Measurements from ENCODE around the gene PSMA5. TPM values are rescaled to one million over a fixed set of nuclear protein-coding genes. Genes with fewer than 3 reads are reported as not detected.

The PSMA5 gene
- total and polyA plus RNA-seq, 2 of the 13 experiments (the other 11 are each of a cell fraction or from before 2014, with no cell fraction given) = 140 to 169 TPM

DNA sequence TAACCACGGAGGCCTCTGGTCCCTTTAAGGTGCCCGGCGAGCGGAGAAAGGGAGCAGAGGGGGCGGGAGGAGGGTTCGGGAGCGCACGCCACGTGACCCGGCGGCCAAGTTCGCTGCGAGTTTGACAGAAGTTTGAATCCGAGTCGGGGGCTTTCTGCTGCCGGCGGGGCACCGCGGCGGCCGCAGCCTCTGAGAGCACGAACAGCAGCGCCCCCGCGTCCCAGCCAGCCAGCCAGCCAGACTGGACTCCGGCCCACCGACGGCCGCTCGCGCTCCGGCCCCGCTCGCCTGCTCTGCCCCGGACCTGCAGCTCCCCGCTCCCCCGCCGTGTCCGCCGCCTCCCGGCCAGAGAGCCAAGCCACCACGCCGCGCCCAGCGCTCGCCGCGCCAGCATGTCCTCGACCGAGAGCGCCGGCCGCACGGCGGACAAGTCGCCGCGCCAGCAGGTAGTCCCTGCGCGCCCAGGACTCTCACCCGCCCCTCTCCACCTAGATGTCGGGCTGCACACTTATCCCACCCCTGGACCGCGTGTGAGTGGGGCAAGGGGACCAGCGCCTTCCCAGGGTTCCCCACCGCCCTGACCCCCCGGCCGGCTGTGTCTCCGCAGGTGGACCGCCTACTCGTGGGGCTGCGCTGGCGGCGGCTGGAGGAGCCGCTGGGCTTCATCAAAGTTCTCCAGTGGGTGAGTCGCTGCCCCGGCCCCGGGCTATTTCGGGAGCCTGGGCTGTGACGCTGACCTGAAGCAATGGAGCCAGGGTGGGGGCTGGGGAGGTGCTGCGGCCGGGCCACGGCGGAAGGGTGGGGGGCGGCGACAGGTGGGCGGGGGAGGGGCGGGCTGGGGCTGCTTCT, 40.4 kb upstream of the PSMA5 start, which contains the start of gene SYPL2 (continued):
- TF ChIP-seq ZNF687 (CRISPR knock-in tag; IDR thresholded peaks at IDR 0.05) = peak; percentile 67
- 0 out of 2 replicates have a peak, but pooled peaks have one; percentile 48 for TF ChIP-seq ZNF329 (CRISPR knock-in tag; IDR thresholded peaks at IDR 0.05; ENCODE audit: low read depth)
- TF ChIP-seq ZNF317 (CRISPR knock-in tag; IDR thresholded peaks at IDR 0.05) = no peak
- peak; percentile 37; the same call in 1 of the 2 replicates for TF ChIP-seq SAP130 (CRISPR knock-in tag; IDR thresholded peaks at IDR 0.05; ENCODE audit: low read depth)
- peak; percentile 59; the same call in 1 of the 2 replicates for TF ChIP-seq ARNT2 (CRISPR knock-in tag; IDR thresholded peaks at IDR 0.05; ENCODE audit: low read depth)
- peak; percentile 50 for TF ChIP-seq MAX (IDR thresholded peaks at IDR 0.05)
- TF ChIP-seq HNRNPLL (IDR thresholded peaks at IDR 0.05; ENCODE audit: low read depth, low read length, poor library complexity, severe bottlenecking) = peak; percentile 79

- in situ Hi-C loops (cut with HindIII; ENCODE audit: extremely low pct_ligation_motif_present, low pct_unique_long_range_greater_than_20kb) = no loop called here
- H3K4me2 ChIP-seq (ENCODE audit: low read depth, low read length) = peak overlapping the region; percentile 82
- CTCF ChIA-PET (ENCODE audit: low intra/inter-chr PET ratio, low total read pairs) = no interaction called here
- intact Hi-C loops (cut with micrococcal nuclease; ENCODE audit: unreplicated experiment) = no loop called here
- peaks cover 0 to 64% of the 10 kb centered on the region in 2 experiments; a peak in 4 of 5 replicates for H3K27me3 ChIP-seq (ENCODE audit: control insufficient read depth in 1 of 2, insufficient read depth in 2 of 2, low read length in 2 of 2)
- H3K36me3 ChIP-seq (replicated peaks in 1 of 2; ENCODE audit: control insufficient read depth in 1 of 2, insufficient read depth in 2 of 2, low read length in 2 of 2) = no peaks in the 10 kb centered on the region
- H3K9me3 ChIP-seq (ENCODE audit: low read length) = no peaks in the 10 kb centered on the region
- no peaks in the 10 kb centered on the region for H4K20me1 ChIP-seq (ENCODE audit: insufficient read depth, low read length)
- DNase-seq (ENCODE audit: low spot score) (no peak), ATAC-seq (peak; percentile 55; the same call in 2 of the 3 replicates), FAIRE-seq (no peak)
- BruUV-seq (replicated peaks) = no TSS peak
- H3K4me3 ChIP-seq (replicated peaks in 1 of 3; ENCODE audit: insufficient read depth in 1 of 3, low read depth in 2 of 3, low read length in 3 of 3) = peak overlapping the region; percentile 55 to 75 (median 62)
- POLR2A ChIA-PET = interaction anchor here (1.0 kb wide), 1 partner anchor 20 kb away, joined by 3 read pairs; no protein-coding TSS in a partner anchor
- H2AFZ ChIP-seq (ENCODE audit: low read length) = no peak overlapping the region
- H3K9ac ChIP-seq (ENCODE audit: insufficient read depth, low read depth, low read length) = no peak overlapping the region
- 0 out of 2 replicates have a peak, but pooled peaks have one; percentile 51 for TF ChIP-seq YEATS4 (CRISPR knock-in tag; IDR thresholded peaks at IDR 0.05; ENCODE audit: borderline replicate concordance)
- no peak for TF ChIP-seq ZBTB34 (CRISPR knock-in tag; IDR thresholded peaks at IDR 0.05)
- TF ChIP-seq ZNF12 (CRISPR knock-in tag; IDR thresholded peaks at IDR 0.05) = no peak
- no peak for TF ChIP-seq NFRKB (IDR thresholded peaks at IDR 0.05)
- TF ChIP-seq ZNF850 (CRISPR knock-in tag; conservative IDR thresholded peaks at IDR 0.05) = 0 out of 2 replicates have a peak, but pooled peaks have one; percentile 20
- peak; percentile 50 for TF ChIP-seq AGO1 (IDR thresholded peaks at IDR 0.05; ENCODE audit: low read depth, low read length, poor library complexity, severe bottlenecking)
- no peaks in the 10 kb centered on the region for H3K79me2 ChIP-seq (ENCODE audit: insufficient read depth, low read length)
- 5% methylated on average over 15 of the region's 24 CpGs for WGBS (ENCODE audit: low lambda C conversion rate)
- no peak overlapping the region for H3K27ac ChIP-seq (ENCODE audit: extremely low read length, insufficient read depth, low read length)
- H3K4me1 ChIP-seq (ENCODE audit: insufficient read depth, low read length) = peaks cover 19% of the 10 kb centered on the region
These were observed 39.8 kb upstream of the PSMA5 start for GRCh38 chr1:109466125-109466451.
